Retinal pigment epithelial cell (primary cell): ENCODE measurements around the gene PLP1.
A peak's percentile ranks its signal among the peaks of the same experiment; 100 is the strongest.

Experiments
- DNase-seq: peaks from one replicate; pipeline ENCODE4 v3.0.0-alpha.2; 2010; ENCODE audit warnings: low read depth
- H3K4me3 ChIP-seq: 2 replicates; pipeline ENCODE4 v1.5.1; 2011; ENCODE audit warnings: mild to moderate bottlenecking, low read length, control low read depth, moderate library complexity
- CTCF ChIP-seq: conservative IDR thresholded peaks from 2 replicates; pipeline ENCODE4 v1.5.1; 2011; ENCODE audit warnings: low read depth, low read length, control low read depth, inconsistent platforms

The PLP1 gene

GRCh38 chrX:103825881-103826280, 49.2 kb downstream of the PLP1 start:
- no peak overlapping the region for H3K4me3 ChIP-seq
- DNase-seq: no peak
- TF ChIP-seq CTCF: no peak

DNA sequence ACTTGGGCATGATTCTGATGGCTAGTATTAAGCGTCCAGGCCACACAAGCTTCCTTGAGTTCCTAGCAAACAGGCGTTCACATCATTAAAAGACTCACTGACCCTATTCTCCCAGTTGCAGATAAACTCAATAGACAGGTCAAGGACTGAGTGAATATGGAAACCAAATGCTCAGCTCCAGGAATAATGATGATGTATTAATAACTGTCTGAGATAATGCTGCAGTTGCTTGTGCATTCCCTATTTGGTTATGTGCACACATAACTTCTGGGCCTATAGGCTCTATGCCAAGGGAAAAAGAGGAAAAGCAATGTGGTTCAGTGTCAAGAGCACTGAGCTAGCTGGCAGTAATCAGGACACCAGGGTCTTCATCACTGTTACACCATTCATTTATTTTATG, 51.9 kb downstream of the PLP1 start:
- DNase-seq: no peak
- TF ChIP-seq CTCF: no peak
- no peak overlapping the region for H3K4me3 ChIP-seq

DNA sequence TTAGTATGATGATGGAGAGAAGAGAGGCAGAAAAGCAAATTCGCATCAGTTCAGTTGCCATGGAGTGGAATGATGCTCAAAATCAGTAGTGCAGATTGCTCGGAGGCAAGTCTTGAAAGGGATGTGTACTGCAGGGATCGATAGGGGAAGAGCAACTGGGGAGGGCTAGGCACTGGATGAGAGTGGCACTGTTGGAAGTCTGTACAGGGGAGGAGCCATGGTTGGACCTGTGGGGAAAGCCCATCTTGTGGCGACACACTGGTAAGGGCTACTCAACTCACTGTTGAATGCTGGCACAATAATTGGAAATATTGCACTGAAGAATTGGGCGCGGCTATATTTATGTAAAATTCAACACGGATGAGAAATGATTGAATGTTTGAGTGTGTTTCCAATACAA, 54.2 kb downstream of the PLP1 start:
- TF ChIP-seq CTCF: no peak
- no peak overlapping the region for H3K4me3 ChIP-seq
- no peak for DNase-seq

GRCh38 chrX:103831342-103831802, 54.7 kb downstream of the PLP1 start:
- peak overlapping the region; percentile 66 for H3K4me3 ChIP-seq
- TF ChIP-seq CTCF: no peak
- DNase-seq: no peak

DNA sequence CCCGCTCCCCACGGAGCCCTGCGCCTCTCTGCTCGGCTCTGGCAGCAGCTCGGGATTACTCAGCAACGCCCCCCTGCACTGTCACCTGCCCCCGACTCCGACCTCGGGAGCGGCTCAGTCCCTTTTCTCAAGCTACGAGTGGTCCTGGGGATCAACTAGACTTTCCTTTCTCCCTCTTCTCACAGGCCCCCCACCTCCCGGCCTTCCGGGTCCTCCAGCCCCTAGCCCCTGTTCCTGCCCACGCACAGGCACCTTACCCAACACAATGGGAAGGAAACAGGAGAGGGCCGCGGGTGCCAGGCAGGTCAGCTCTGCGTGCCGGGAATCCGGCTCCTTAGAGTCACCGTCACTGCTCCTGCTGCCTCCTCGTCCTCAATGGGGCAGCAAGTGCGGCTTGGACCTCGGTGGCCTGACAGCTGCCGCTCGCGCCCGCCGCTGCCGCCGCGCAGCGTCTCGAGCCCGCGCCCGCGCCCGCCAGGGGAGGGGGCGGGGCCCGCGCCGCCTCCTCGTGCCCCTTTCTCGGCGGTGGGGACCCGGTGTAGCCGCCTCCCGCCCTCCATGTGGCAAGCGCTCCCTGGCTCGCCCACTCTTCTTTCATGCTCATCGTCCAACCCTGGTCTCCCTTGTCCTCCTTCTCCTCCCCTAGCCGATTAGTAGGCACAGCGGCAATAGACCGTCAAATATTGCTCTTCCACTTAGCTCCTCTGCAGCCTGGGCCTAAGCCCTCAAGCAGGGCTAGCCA, 55.3 kb downstream of the PLP1 start, which contains the start of gene RAB9B:
Gene RAB9B, minus strand, starts transcription at position 455 of the 742 bp plus-strand sequence. CDS start 6,473 bp downstream, outside the sequence.
- peak within 1 kb of the TSS; percentile 66 for H3K4me3 ChIP-seq
- no peak for TF ChIP-seq CTCF
- no peak for DNase-seq

DNA sequence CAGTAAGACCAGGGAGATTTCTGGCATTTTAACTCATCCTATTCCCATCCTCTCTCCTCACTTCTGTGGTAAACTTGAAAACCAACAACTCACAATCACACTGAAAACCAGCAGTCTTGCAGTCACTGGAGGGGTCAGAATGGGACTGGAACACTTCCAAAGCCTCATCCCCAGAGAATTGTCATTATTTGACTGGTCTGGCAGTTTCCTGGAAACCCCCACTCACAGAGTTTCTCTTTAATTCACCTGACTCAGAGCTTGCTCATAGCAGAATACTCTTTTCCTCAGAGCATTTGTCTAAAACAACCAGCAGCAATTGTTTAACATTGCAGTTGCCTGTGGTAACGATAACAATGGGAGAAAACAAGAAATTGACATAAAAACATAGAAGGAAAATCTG, 62.8 kb downstream of the PLP1 start:
- no peak for DNase-seq
- TF ChIP-seq CTCF: no peak
- H3K4me3 ChIP-seq: no peak overlapping the region
